Ramos (cell line): ENCODE measurements around the gene NEUROG3.

Experiments used
- in situ Hi-C: fragments of 300-500 bp; cut with MboI; formaldehyde crosslinking; loops from one replicate; pipeline ENCODE4 v1.14.3; 2022; ENCODE audit warnings: low sequenced_read_pairs; ENCODE audit not compliant: unreplicated experiment

The NEUROG3 gene, protein sequence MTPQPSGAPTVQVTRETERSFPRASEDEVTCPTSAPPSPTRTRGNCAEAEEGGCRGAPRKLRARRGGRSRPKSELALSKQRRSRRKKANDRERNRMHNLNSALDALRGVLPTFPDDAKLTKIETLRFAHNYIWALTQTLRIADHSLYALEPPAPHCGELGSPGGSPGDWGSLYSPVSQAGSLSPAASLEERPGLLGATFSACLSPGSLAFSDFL

DNA sequence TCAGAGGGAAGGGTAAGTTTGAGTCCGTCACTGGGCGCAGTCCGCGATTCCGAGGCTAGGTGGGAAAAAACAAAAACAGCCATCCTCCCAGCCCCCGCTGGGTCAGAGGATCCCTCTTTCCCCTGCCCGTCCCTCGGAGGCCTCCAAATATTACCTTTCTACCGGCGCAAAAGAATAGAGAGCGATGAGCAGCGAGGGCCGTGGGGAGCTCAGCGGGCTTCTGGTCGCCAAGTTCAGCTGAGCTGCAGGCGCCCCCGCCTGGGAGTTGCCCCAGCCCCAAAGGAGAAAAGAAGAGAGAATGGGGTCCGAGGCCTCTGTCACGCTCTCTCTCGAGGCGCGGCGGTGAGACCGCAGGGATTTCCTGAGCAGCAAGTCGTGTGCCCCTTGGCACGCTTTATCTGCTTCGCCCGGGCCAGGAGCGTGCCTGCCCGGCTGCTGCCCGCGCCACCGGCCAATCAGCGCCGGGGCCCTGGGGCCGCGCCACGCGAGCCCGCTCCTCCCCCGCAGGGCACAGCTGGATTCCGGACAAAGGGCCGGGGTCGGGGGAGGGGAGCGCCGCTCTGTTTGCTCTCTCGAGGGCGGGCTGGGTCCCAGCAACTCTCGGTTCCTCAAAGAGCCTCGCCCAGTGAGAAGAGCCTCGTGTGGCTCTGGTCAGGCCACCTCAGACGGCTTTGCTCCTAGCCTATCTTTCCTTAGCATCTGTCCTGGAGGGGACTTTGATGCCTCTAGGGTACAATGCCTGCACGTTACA, at the start of gene NEUROG3:
Gene NEUROG3 (minus strand): TSS at position 367 of the 751 bp plus-strand sequence. CDS start 379 bp downstream, outside the sequence.
- in situ Hi-C loops = no loop called here

DNA sequence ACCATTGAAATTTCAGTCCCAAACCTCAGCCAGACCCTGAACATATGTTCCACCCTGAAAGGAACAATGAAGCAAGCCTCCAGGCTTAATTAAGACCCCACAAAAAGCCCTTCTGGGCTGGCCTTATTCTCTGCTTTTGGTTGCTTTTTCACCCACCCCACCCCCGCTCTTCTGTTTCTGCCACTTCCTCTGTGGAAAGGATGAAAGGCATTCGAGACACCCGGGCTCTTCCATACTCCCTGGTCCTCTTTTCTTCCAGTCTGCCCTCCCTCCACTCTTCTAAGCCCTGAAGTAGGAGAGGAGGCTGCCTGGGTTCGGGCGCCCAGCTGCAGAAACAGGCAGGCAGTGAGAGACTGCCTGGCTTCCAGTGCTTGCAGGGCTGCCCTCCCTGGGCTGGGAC, 47.4 kb upstream of the NEUROG3 start:
- in situ Hi-C loops = no loop called here

DNA sequence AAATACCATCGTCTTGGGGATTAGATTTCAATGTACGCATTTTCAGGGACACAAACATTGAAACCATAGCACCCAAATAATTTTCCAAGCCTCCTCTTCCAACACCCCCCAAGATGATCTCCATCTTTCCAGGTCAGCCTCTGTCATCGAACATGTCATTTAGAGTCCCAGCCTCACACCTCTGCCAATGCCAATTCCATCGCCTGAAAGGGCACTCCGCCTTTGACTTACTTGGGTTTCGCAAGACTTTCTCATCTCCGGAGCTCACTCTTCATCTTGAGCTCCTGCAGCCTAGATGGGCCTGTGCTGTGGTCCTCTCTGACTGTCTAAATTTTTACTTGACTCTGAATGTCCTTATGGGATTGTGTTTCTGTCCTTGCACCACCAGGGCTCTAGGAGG, 46.4 kb upstream of the NEUROG3 start:
- in situ Hi-C loops = no loop called here

DNA sequence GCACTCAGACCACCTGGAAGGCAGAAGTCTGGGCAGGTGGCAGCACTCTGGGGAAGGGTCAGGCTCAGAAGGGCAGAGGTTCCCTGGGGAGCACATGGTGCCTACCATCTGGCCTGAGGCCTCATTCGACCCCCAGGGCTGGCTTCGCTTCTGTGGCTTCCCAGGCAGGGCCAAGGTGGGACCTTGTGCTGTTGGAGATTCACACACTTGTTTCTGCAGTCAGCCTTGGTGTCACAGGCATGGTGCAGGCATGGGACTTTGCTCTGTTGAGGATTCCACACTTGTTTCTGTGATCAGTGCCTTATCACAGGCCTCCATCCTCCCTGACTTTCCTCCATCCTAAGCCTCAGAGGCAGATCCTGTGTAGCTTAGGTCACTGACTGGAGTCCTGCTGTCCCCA, 45.5 kb upstream of the NEUROG3 start:
- in situ Hi-C loops = no loop called here

DNA sequence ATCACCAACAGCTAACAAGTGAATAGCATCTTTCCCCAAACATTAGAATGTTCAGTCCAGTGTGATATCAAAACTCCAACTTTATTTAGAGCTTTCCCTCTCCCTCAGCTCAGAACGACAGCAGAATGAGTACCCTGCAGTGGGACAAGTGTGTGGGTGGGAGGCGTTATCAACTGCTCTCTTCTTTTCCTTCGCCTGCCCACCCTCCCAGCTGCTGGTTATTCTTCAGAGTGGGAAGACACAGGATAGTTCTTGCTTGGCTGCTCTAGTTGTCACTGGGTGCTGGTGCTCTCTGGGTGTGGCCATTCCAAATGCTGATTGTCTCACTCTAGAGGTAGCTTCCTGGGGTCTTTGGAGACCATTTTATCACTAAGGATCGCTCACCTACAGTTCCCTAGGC, 43.1 kb upstream of the NEUROG3 start:
- in situ Hi-C loops = no loop called here

DNA sequence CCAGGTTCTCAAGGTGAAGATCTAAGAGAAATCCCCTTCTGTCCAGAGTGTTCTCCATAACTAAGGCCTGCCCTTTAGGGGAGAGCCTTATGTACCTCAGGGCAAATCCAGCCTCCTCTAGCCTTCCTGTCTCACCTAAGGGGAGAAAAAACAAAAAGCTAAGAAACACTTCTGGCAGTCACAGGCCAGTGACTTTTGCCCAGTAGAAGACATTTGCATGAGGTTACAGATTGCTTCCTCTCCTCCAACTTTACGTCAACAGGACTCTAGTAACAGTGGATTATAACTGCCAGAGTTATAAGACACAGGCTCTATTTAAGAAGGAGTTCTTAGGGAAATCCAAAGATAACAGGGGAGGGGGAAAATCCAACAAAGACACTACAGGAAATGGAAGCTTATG, 40.9 kb upstream of the NEUROG3 start:
- in situ Hi-C loops = no loop called here

DNA sequence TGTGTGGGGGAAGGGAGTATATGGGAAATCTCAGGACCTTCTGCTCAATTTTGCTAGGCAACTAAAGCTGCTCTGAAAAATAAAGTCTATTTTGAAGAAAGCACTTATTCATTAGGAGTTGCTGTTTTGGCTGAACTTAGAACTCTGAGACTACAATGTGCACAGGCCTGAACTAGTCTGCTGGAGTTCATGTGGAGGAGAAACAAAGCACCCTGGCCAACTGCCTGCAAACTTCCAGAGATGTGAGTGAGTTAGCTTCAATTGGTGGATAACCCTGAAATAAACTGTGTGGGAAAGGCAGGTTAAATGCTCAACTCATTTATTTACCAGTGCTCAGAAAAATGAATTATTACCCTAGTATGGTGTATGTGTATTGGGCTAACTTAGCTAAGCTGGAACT, 39.5 kb upstream of the NEUROG3 start:
- in situ Hi-C loops = no loop called here

DNA sequence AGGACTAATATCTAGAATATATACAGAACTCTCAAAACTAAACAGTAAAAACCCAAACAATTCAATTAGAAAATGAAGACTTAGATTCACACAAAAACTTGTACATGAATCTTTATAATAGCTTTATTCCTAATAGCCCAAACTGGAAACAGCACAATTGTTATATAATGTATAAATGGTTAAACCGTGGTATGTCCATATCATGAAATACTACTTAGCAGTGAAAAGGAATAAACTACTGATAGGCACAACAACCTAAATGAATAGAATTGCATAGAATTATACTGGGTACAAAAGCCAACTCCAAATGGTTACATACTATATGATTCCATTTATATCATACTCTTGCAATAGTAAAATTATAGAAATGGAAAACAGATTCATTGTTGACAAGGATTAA, 35.9 kb upstream of the NEUROG3 start:
- in situ Hi-C loops = no loop called here

DNA sequence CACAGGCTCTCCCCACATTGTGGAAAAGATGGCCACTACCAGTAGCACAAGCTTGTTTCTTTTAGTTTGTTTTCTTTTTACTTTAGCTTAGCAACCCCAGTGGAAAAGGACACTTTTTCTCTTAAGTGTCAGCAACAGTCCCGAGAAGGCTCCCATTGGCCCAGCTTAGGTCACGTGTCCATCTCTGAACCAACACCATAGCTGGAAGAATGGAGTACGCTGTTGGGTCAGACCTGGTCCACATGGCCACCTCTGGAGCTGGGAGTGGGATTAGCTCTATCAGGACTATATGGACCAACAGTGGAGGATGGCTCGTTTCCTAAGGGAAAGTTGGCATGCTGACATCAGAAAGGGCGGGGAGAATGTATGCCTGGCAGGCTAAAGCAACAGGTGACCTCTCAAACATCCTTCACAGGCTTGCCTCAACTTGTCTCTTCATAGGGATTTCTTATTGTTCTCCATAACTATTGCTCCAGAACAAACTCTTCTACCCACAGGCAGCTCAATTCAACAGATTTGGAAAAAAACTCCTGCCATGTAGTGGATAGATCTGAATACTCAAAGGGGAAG, 27.6 kb upstream of the NEUROG3 start:
- in situ Hi-C loops = no loop called here

DNA sequence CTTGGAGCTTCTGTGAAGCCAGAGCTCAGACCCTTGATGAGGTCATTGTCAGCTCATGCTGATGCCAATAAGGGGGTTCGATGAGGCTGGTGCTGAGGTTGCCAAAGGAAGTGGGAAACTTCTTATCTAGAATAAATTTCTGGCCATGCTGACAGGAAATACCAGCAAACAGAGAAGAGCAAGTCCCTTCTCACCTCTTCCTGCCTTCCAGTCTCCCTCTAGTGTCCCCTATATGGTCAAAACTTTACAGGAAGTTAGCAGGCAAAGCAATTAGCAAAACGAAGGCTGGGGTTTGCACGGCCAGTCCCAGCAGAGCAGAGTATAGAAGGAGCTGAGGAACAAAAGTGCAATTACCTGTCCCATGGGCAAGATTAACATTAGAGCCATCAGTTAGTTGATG, 15.1 kb upstream of the NEUROG3 start:
- in situ Hi-C loops = no loop called here

DNA sequence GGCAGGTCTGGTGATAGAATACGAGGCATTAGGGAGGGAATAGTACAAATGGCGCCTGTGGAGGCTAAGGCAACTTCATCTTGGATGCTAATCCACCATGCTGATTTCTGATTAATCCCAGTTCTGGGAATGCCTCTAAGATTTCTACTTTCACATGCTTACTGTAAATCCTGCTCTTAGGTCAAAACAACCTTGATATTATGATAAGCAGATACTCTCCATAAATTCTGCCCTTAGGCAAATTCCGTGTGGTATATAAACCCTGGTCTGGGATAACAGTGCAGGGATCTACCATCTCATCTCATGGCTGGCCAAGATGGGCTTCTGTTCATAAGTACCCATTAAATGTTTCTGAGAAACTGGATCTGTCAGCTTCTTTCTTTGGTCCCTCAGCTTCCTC, 11.4 kb upstream of the NEUROG3 start:
- in situ Hi-C loops = no loop called here

DNA sequence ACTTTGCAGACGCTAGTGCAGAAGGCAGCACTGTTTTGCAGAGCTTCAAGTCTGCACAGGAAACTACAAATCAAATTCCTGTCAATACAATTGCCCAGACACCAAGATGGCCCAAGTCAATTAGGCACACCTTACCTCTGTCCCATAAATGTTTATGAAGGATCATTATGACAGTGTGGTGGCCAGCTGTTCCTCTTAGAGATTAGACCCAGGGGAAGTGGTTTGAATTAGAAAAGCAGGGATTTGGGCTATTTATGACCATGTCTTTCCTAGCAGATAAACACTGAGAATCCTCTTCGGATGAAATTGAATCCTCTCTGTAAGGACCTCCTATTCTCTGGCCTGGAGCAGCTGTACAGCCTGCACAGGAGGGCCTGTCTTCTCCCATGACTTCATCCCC, 9.9 kb upstream of the NEUROG3 start:
- in situ Hi-C loops = no loop called here

DNA sequence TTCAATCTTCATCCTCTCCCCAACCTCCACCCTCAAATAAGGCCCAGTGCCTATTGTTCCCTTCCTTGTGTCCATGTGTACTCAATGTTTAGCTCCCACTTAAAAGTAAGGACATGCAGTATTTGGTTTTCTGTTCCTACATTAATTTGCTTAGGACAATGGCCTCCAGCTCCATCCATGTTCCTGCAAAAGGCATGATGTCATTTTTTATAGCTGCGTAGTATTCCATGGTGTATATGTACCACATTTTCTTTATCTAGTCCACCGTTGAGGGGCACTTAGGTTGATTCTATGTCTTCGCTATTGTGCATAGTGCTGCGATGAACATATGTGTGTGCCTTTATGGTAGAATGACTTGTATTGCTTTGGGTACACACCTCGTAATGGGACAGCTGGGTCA, 7.2 kb upstream of the NEUROG3 start:
- in situ Hi-C loops = no loop called here

DNA sequence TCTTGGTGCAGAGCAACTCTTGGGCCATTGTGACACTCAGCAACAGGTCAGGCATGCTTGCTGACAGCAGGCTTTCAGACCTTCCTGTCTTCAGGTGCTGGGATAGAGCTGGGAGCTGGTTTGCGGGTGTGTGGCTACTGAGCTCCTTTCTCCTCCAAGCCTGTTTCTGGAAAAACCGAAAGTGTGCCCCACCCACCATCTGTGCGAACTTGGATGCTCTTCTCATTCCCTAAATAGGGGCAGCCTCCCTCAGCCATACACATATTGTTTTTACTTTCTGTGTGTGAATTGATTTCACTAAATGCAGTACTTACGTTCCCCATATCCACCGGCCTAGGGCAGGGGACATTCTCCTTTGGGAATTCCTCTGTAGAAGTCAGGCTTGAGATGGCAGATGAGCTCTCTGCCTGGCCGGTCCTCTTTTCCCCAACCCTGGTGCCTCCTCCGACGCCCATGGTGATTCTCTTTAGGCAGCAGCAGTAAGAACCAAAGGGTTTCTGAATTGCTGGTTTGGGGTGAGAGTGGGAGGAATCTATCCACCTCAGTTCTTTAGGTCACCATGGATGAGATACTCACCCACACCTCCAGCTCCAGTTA, 6.3 kb upstream of the NEUROG3 start:
- in situ Hi-C loops = no loop called here

DNA sequence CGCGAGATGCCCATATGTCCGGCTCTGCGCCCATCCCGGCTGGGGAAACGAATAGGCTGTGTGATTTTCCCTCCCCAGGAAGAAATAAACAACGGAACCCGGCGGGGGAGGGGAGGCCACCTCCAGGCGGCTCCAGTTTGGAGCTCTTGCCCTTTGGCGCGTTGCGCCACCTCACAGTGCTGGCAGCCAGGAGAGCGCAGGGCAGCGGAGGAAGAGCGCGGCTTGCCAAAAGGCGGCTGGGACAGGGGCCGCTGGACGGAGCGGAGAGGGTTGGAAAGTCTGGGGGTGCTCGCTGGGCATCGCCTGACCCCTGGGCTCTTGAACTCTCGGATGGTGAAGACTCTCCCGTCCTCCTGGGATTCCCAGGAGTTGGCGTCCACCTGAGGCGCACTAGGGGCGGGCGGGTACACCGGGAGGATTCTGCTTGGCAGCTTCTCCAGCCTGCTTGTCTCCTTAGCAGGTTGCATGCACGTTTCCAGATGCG, 5.3 kb upstream of the NEUROG3 start:
- in situ Hi-C loops = no loop called here

DNA sequence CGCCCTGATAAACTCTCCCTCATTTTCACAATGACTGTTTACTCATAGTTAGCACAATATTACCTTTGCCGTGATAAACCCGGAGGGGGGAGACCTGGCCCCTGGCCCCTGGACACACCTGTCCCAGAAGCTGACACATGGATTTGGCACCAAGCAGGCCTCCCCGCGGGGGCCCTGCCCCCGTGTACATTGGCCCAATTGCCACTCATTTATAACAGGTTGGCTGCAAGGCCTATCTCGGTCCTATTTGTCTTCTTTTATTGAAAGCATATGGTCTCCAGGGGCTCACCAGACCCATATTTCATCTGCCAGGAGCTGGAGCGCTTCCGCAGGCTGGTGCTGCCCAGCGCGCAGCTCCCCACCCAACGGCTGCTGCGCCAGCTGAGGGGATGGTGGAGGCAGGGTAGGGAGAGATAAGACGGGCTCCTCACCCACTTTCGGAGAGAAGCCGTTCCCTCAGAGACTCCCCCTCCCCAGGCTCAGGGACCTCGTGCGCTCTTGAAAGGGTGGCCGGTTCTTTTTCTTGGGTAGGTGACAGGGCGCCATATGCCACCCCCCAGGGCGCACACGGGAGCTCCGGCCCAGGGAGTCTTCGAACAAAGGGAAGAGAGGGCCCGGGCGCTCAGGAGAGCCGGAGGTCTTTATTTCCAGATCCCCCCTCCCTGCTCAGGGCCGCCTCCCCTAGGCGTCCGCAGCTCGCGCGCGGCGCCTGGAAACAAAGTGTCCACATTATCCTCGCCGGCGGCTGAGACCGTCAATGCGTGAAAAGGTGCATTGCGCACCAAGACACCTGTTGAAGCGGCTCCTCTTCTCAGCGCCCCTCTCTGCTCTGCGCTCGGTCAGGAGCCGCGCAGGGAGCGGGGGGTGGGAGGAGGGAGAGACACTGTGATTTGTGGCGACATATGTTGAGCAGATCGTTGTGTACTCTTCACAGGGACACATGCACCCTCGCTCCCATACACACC, 4.3 kb upstream of the NEUROG3 start:
- in situ Hi-C loops = no loop called here

DNA sequence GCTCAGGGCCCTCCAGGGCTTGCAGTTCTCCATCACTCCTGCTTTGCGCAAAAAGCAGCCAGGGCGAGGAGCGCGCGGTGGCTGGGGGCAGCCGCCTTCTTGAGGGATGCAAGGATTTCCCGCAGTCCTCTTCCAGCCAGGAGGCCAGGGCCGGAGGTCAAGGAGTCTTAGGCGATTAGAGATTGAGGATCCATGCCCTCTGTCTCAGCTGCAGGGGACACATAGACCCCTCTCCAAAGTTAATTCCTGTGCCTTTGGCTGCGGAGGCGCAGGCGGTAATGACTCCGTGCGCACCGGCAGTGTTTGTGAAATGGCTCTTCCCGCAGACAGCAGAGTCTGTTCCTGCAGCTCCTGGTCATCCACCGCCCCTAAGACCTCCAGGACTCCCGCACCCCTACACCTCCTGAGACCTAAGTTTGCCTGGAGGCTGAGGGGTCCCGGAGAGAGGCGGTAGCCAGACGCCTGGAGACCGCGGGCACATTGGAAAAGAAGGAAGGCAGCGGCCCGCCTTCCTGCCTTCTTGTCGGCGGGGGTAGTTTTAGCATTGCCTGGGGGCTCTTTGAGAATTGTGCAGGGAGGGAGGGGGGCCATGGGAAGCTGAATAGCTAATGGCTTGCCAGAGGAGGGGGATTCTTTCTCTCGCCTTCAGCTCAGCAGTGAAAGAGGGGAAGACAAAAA, 3.3 kb upstream of the NEUROG3 start:
- in situ Hi-C loops = no loop called here

DNA sequence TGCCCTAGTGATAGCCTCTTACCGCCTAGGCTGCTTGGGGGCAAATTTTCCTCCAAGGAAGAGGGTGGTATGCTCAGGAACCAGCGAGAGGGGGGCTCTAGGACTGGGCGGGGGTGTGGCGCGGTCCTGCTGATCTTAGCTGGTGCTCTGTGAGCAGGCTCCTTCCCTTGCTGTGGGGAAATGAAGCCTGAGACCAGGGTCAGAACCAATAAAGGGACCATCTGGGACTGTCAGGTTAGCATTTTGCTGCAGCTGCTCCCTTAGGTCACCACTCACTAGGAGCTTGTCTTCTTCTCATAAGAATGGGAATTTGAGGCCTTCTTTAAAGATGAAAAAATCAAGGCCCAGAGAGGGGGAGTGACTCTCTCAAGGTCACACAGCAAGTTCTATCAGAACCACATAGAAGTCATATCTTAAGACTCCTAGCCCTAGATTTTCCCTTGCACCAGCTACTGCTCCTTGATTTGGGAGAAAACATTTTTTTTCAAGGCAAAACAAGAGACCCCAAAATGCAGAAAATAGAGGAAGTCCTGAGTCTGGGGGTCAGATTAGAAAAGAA, 2.0 kb upstream of the NEUROG3 start:
- in situ Hi-C loops = no loop called here

DNA sequence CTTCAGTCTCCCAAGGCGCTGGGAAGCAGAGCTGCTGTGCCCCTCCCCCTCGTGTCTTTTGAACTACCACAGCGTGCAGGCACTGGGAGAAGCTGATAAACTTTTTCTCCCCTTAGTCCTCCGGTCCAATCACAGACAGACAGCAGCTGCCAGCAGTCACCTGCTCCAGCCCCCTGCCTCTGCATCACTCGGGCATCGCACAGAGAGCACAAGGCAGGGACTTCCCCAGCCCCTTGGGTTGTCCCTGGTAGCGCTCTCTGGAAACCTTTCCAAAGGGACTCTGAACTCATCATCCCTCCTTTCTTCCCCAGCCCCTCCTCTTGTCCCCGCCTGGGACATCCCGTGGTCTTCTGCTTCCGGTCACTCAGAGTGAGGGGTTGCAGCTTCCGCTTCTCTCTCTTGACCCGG, 1.4 kb upstream of the NEUROG3 start:
- in situ Hi-C loops = no loop called here
